ENCODE measurements around the gene CAMSAP2. TPM values are rescaled to one million over a fixed set of nuclear protein-coding genes. Genes with fewer than 3 reads are reported as not detected.

CAMSAP2 gene
- total RNA-seq, 2 donors from 2014 or later: 22.1 to 22.2 TPM

- H3K4me3 ChIP-seq (ENCODE audit: low read length): no peak overlapping the region
- Mint-ChIP-seq H3K36me3 (ENCODE audit: low read depth) (peaks cover 13% of the 10 kb centered on the region), H3K9me3 (no peaks in the 10 kb centered on the region), H3K27ac (no peak overlapping the region), H3K4me3 (no peak overlapping the region), H3K27me3 (ENCODE audit: insufficient read depth) (no peaks in the 10 kb centered on the region), H3K4me1 (peaks cover 12% of the 10 kb centered on the region)
- peaks cover 20% of the 10 kb centered on the region for H3K36me3 ChIP-seq (ENCODE audit: control insufficient read depth, insufficient read depth, low read length)
- no peak for DNase-seq
- H3K9ac ChIP-seq (ENCODE audit: extremely low read depth, low read length, poor library complexity, severe bottlenecking): no peak overlapping the region
- no peak for TF ChIP-seq CTCF (conservative IDR thresholded peaks at IDR 0.05)
- peaks cover 6% of the 10 kb centered on the region for H3K9me3 ChIP-seq (ENCODE audit: control insufficient read depth, low read length)
- peak overlapping the region; percentile 55 for H3K27ac ChIP-seq (ENCODE audit: low read depth, low read length)
- H3K4me1 ChIP-seq (ENCODE audit: control insufficient read depth, insufficient read depth, low read length): no peaks in the 10 kb centered on the region
- no peaks in the 10 kb centered on the region for H3K27me3 ChIP-seq (ENCODE audit: control insufficient read depth, insufficient read depth, low read length, poor library complexity, severe bottlenecking)
Observed at GRCh38 chr1:200776949-200777348, 38.3 kb downstream of the CAMSAP2 start.

- no peaks in the 10 kb centered on the region for H3K27me3 ChIP-seq (ENCODE audit: control insufficient read depth, insufficient read depth, low read length, poor library complexity, severe bottlenecking)
- H3K27ac ChIP-seq (ENCODE audit: low read depth, low read length): no peak overlapping the region
- H3K27me3 Mint-ChIP-seq (ENCODE audit: insufficient read depth): no peaks in the 10 kb centered on the region
- peaks cover 30% of the 10 kb centered on the region for H3K36me3 Mint-ChIP-seq (ENCODE audit: low read depth)
- no peak overlapping the region for H3K9ac ChIP-seq (ENCODE audit: extremely low read depth, low read length, poor library complexity, severe bottlenecking)
- peaks cover 24% of the 10 kb centered on the region for H3K9me3 ChIP-seq (ENCODE audit: control insufficient read depth, low read length)
- no peak for DNase-seq
- peaks cover 12% of the 10 kb centered on the region for H3K4me1 Mint-ChIP-seq
- H3K36me3 ChIP-seq (ENCODE audit: control insufficient read depth, insufficient read depth, low read length): peaks cover 37% of the 10 kb centered on the region
- H3K4me3 ChIP-seq (ENCODE audit: low read length): no peak overlapping the region
- H3K4me1 ChIP-seq (ENCODE audit: control insufficient read depth, insufficient read depth, low read length): no peaks in the 10 kb centered on the region
- no peak overlapping the region for H3K4me3 Mint-ChIP-seq
- 83 to 93% methylated on average over 3 to 4 of the region's 4 CpGs for WGBS, 2 experiments (ENCODE audit: insufficient coverage in 1 of 2, insufficient read length in 1 of 2)
- H3K27ac Mint-ChIP-seq: no peak overlapping the region
- peaks cover 17% of the 10 kb centered on the region for H3K9me3 Mint-ChIP-seq
- TF ChIP-seq CTCF (conservative IDR thresholded peaks at IDR 0.05): no peak
Observed at GRCh38 chr1:200778766-200779165, 40.1 kb downstream of the CAMSAP2 start.

DNA sequence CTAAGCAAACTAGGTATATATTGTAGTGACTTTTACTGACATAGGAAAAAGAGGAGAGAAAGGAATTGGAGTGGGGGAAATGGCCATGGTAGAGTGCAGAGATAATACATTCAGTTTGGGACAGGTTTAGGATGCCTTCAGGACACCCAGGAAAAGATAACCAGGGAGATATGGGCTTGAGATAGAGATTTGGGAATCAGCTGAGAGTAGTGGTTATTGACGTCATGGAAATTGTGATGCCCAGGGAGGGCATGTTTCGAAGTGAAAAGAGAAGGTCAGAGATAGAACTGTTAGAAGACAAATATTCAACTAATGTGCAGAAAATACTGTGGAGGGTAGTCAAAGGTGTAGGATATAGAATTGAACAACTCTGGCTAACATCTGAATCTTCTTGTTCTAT, 40.6 kb downstream of the CAMSAP2 start:
- H3K36me3 ChIP-seq (ENCODE audit: control insufficient read depth, insufficient read depth, low read length): peaks cover 39% of the 10 kb centered on the region
- H3K27ac ChIP-seq (ENCODE audit: low read depth, low read length): no peak overlapping the region
- no peak overlapping the region for H3K4me3 ChIP-seq (ENCODE audit: low read length)
- peaks cover 33% of the 10 kb centered on the region for H3K36me3 Mint-ChIP-seq (ENCODE audit: low read depth)
- TF ChIP-seq CTCF (conservative IDR thresholded peaks at IDR 0.05): no peak
- no peak for DNase-seq
- no peaks in the 10 kb centered on the region for H3K27me3 ChIP-seq (ENCODE audit: control insufficient read depth, insufficient read depth, low read length, poor library complexity, severe bottlenecking)
- no peaks in the 10 kb centered on the region for H3K4me1 ChIP-seq (ENCODE audit: control insufficient read depth, insufficient read depth, low read length)
- H3K27ac Mint-ChIP-seq: no peak overlapping the region
- H3K9me3 ChIP-seq (ENCODE audit: control insufficient read depth, low read length): peaks cover 25% of the 10 kb centered on the region
- peaks cover 12% of the 10 kb centered on the region for H3K4me1 Mint-ChIP-seq
- no peaks in the 10 kb centered on the region for H3K27me3 Mint-ChIP-seq (ENCODE audit: insufficient read depth)
- 92 to 93% methylated on average over 2 of the region's 2 CpGs for WGBS, 2 experiments (ENCODE audit: insufficient coverage in 1 of 2, insufficient read length in 1 of 2)
- no peak overlapping the region for H3K9ac ChIP-seq (ENCODE audit: extremely low read depth, low read length, poor library complexity, severe bottlenecking)
- peaks cover 19% of the 10 kb centered on the region for H3K9me3 Mint-ChIP-seq
- H3K4me3 Mint-ChIP-seq: no peak overlapping the region
